ENCODE results near the gene TRPV3. TPM values are rescaled to one million over a fixed set of nuclear protein-coding genes. Genes with fewer than 3 reads are reported as not detected.

The TRPV3 gene
- total RNA-seq, 1 experiment from 2014 or later = 1.4 TPM

DNA sequence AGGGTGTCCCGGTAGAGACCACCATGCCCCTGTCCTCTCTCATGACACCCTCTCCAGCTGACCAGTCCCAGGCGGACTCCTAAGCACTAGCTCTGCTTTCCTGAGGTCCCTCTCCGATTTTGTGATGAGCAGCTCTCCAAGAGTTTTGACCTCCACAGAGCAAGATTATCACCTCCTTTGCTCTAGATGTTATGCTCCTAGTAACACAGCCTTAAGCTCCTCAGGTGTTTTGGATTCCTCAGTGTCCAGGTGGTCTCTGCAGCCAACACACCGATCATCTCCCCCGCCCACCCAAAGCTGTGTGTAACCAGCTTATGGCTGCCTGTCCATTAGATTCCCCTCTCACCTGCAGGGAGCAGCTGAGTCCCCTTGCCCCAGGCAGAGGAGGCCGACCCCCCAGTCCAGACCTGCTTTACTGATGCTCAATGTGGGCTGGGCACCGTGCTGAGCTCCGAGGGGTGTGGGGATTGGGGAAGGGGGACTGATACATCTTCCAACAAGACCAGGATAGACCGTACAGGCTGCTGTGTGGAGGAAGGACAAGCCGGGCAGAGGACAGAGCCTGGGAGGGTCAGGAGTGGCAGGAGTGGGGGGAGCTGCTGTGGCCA lies 2.3 kb downstream of the TRPV3 start:
- Histone ChIP-seq H3K36me3 (ENCODE audit: control insufficient read depth in 1 of 2, insufficient read depth in 2 of 2, low read length in 2 of 2) (no peaks in the 10 kb centered on the region), H3K9me3 (ENCODE audit: control insufficient read depth in 1 of 2, insufficient read depth in 1 of 2, low read depth in 1 of 2, low read length in 2 of 2) (no peaks in the 10 kb centered on the region), H3K4me2 (ENCODE audit: low read length) (no peak overlapping the region), H3K9me2 (ENCODE audit: insufficient read depth) (no peaks in the 10 kb centered on the region), H3K27ac (ENCODE audit: low read depth, low read length) (no peak overlapping the region), H3K79me2 (ENCODE audit: insufficient read depth, low read length) (no peaks in the 10 kb centered on the region), H3K27me3 (ENCODE audit: insufficient read depth, low read length) (no peaks in the 10 kb centered on the region), H3K4me1 (ENCODE audit: control insufficient read depth in 1 of 2, insufficient read depth in 2 of 2, low read length in 2 of 2) (peaks cover 9 to 17% of the 10 kb centered on the region in 2 experiments), H3K4me3 (replicated peaks in 1 of 2; ENCODE audit: low read depth in 1 of 2, low read length in 2 of 2) (no peak overlapping the region), H4K20me1 (ENCODE audit: insufficient read depth) (no peaks in the 10 kb centered on the region), H3K9ac (ENCODE audit: low read length) (no peak overlapping the region), H2AFZ (ENCODE audit: low read depth, low read length, poor library complexity, severe bottlenecking) (no peak overlapping the region)
- intact Hi-C loops (cut with micrococcal nuclease) = no loop called here
- POLR2A ChIA-PET = interaction anchor here (0.6 kb wide), 1 partner anchor 10 kb away, joined by 3 read pairs; no protein-coding TSS in a partner anchor
- TF ChIP-seq SIN3A (IDR thresholded peaks at IDR 0.05; ENCODE audit: low read depth) = no peak
- no peak for TF ChIP-seq JUND (IDR thresholded peaks at IDR 0.05)
- TF ChIP-seq CBX3 (IDR thresholded peaks at IDR 0.05; ENCODE audit: low read depth) = no peak
- TF ChIP-seq YY1 (IDR thresholded peaks at IDR 0.05; ENCODE audit: extremely low read depth, insufficient replicate concordance, low read depth, low read length) = no peak
- TF ChIP-seq CEBPB (IDR thresholded peaks at IDR 0.05; ENCODE audit: low read depth) = no peak
- no peak for TF ChIP-seq ELF1 (IDR thresholded peaks at IDR 0.05; ENCODE audit: borderline replicate concordance, low read depth)
- TF ChIP-seq, protein P1, sequence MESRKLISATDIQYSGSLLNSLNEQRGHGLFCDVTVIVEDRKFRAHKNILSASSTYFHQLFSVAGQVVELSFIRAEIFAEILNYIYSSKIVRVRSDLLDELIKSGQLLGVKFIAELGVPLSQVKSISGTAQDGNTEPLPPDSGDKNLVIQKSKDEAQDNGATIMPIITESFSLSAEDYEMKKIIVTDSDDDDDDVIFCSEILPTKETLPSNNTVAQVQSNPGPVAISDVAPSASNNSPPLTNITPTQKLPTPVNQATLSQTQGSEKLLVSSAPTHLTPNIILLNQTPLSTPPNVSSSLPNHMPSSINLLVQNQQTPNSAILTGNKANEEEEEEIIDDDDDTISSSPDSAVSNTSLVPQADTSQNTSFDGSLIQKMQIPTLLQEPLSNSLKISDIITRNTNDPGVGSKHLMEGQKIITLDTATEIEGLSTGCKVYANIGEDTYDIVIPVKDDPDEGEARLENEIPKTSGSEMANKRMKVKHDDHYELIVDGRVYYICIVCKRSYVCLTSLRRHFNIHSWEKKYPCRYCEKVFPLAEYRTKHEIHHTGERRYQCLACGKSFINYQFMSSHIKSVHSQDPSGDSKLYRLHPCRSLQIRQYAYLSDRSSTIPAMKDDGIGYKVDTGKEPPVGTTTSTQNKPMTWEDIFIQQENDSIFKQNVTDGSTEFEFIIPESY (IDR thresholded peaks at IDR 0.05; ENCODE audit: extremely low read depth, insufficient replicate concordance, low read length) = no peak
- TF ChIP-seq, protein P2, sequence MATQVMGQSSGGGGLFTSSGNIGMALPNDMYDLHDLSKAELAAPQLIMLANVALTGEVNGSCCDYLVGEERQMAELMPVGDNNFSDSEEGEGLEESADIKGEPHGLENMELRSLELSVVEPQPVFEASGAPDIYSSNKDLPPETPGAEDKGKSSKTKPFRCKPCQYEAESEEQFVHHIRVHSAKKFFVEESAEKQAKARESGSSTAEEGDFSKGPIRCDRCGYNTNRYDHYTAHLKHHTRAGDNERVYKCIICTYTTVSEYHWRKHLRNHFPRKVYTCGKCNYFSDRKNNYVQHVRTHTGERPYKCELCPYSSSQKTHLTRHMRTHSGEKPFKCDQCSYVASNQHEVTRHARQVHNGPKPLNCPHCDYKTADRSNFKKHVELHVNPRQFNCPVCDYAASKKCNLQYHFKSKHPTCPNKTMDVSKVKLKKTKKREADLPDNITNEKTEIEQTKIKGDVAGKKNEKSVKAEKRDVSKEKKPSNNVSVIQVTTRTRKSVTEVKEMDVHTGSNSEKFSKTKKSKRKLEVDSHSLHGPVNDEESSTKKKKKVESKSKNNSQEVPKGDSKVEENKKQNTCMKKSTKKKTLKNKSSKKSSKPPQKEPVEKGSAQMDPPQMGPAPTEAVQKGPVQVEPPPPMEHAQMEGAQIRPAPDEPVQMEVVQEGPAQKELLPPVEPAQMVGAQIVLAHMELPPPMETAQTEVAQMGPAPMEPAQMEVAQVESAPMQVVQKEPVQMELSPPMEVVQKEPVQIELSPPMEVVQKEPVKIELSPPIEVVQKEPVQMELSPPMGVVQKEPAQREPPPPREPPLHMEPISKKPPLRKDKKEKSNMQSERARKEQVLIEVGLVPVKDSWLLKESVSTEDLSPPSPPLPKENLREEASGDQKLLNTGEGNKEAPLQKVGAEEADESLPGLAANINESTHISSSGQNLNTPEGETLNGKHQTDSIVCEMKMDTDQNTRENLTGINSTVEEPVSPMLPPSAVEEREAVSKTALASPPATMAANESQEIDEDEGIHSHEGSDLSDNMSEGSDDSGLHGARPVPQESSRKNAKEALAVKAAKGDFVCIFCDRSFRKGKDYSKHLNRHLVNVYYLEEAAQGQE (IDR thresholded peaks at IDR 0.05; ENCODE audit: low read depth) = no peak
- TF ChIP-seq TCF7L2 (IDR thresholded peaks at IDR 0.05; ENCODE audit: borderline replicate concordance, extremely low read depth, insufficient read depth, insufficient read length) = no peak
- no peak for TF ChIP-seq RAD21 (IDR thresholded peaks at IDR 0.05; ENCODE audit: low read depth)
- TF ChIP-seq FOSL1 (IDR thresholded peaks at IDR 0.05; ENCODE audit: low read depth) = no peak
- no peak for TF ChIP-seq EGR1 (IDR thresholded peaks at IDR 0.05; ENCODE audit: low read depth)
- TF ChIP-seq, protein P3, sequence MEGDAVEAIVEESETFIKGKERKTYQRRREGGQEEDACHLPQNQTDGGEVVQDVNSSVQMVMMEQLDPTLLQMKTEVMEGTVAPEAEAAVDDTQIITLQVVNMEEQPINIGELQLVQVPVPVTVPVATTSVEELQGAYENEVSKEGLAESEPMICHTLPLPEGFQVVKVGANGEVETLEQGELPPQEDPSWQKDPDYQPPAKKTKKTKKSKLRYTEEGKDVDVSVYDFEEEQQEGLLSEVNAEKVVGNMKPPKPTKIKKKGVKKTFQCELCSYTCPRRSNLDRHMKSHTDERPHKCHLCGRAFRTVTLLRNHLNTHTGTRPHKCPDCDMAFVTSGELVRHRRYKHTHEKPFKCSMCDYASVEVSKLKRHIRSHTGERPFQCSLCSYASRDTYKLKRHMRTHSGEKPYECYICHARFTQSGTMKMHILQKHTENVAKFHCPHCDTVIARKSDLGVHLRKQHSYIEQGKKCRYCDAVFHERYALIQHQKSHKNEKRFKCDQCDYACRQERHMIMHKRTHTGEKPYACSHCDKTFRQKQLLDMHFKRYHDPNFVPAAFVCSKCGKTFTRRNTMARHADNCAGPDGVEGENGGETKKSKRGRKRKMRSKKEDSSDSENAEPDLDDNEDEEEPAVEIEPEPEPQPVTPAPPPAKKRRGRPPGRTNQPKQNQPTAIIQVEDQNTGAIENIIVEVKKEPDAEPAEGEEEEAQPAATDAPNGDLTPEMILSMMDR (IDR thresholded peaks at IDR 0.05 in 2 of 3, conservative IDR thresholded peaks at IDR 0.05 in 1 of 3; ENCODE audit: borderline replicate concordance in 1 of 3, insufficient read depth in 1 of 3, low read depth in 2 of 3, low read length in 2 of 3) = no peak
- RAD21 ChIA-PET (ENCODE audit: low non-redundant PET in 1 of 2, low total read pairs in 2 of 2, uncharacterized antibody in 2 of 2, unreplicated experiment in 2 of 2) = interaction anchor here (0.6 kb wide), 2 partner anchors 21 to 82 kb away, joined by 4 to 6 read pairs; no protein-coding TSS in a partner anchor
- ATAC-seq (no peak), DNase-seq (ENCODE audit: low read depth, low spot score) (no peak)
- no TSS peak for BruUV-seq (replicated peaks)
- CTCF ChIA-PET = no interaction called here

All from HCT116 (cell line).